ENCODE results near the gene SLC35D1. TPM values are rescaled to one million over a fixed set of nuclear protein-coding genes. Genes with fewer than 3 reads are reported as not detected.

Gene SLC35D1
- total and polyA plus RNA-seq, 2 experiments from 2014 or later = 9.1 to 14.9 TPM

DNA sequence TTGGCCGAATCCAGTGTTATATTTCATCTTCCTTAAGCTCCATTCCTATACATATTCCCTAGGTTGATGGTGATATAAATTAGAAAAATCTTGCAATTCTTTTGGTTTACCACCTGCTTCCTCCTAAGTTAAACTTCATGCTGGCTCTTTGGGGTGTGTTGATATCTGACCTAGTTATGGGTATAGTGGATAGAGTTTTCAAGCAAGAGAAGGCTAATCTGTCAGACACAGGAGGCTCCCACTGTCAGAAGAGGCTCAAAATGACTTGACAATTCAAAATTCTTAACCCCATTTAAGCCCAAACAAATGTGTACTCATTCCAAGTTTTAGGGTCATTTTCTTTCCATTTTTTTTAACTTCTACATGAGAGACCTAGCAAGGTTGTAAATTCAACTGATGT is 8.5 kb upstream of the SLC35D1 start:
- no peaks in the 10 kb centered on the region for H3K9me2 ChIP-seq (ENCODE audit: insufficient read depth)
- no peak overlapping the region for H3K4me2 ChIP-seq (ENCODE audit: unreplicated experiment)
- no peaks in the 10 kb centered on the region for H3K36me3 ChIP-seq (ENCODE audit: low read depth)
- no peak overlapping the region for H2AFZ ChIP-seq
- H3K27ac ChIP-seq = no peak overlapping the region
- in situ Hi-C loops (cut with MboI) = no loop called here
- 93 to 100% methylated on average over 1 of the region's 1 CpG for WGBS, 2 experiments (ENCODE audit: low coverage in 1 of 2, low lambda C conversion rate in 2 of 2, missing lambda C conversion rate in 2 of 2)
- H3F3A ChIP-seq (ENCODE audit: insufficient read depth) = peaks cover 33% of the 10 kb centered on the region
- H3K4me3 ChIP-seq = no peak overlapping the region
- peaks cover 30% of the 10 kb centered on the region for H3K4me1 ChIP-seq (ENCODE audit: insufficient read depth)
- no peak for TF ChIP-seq EZH2 (IDR thresholded peaks at IDR 0.05; ENCODE audit: insufficient read depth, poor library complexity, severe bottlenecking)
- TF ChIP-seq EZH2phosphoT487 (IDR thresholded peaks at IDR 0.05; ENCODE audit: insufficient read depth, low read depth) = no peak
- no peak for DNase-seq
- no peaks in the 10 kb centered on the region for H4K20me1 ChIP-seq (ENCODE audit: insufficient read depth)
- no peaks in the 10 kb centered on the region for H3K9me3 ChIP-seq (ENCODE audit: low read depth)
- no peak overlapping the region for H3K9ac ChIP-seq
- no peaks in the 10 kb centered on the region for H3K27me3 ChIP-seq (replicated peaks; ENCODE audit: insufficient read depth)
- no peaks in the 10 kb centered on the region for H3K79me2 ChIP-seq (ENCODE audit: insufficient read depth)

DNA sequence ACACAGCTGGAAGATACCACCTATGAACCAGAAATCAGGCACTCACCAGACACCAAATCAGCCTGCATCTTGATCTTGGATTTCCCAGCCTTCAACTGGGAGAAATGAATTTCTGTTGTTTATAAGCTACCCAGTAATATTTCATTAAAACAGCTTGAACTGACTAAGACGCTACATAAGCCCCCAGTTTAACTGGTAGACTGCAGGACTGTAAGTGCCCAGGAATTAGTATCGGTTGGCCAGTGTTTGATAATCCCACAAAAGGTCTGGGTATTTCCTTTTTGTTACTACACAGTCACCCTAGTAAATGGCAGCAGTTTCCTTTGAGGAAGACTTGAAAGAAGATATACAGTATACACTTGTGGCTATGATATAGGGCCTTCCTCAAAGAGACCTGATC is 7.3 kb upstream of the SLC35D1 start:
- Histone ChIP-seq H3K4me2 (ENCODE audit: unreplicated experiment) (no peak overlapping the region), H3K36me3 (ENCODE audit: low read depth) (no peaks in the 10 kb centered on the region), H3F3A (ENCODE audit: insufficient read depth) (peaks cover 33% of the 10 kb centered on the region), H3K9me2 (ENCODE audit: insufficient read depth) (no peaks in the 10 kb centered on the region), H3K27me3 (replicated peaks; ENCODE audit: insufficient read depth) (no peaks in the 10 kb centered on the region), H3K79me2 (ENCODE audit: insufficient read depth) (no peaks in the 10 kb centered on the region), H4K20me1 (ENCODE audit: insufficient read depth) (no peaks in the 10 kb centered on the region), H2AFZ (no peak overlapping the region), H3K9ac (no peak overlapping the region), H3K4me3 (no peak overlapping the region), H3K9me3 (ENCODE audit: low read depth) (no peaks in the 10 kb centered on the region), H3K4me1 (ENCODE audit: insufficient read depth) (peaks cover 30% of the 10 kb centered on the region), H3K27ac (peak overlapping the region; percentile 37; the same call in 1 of the 2 replicates)
- TF ChIP-seq EZH2phosphoT487 (IDR thresholded peaks at IDR 0.05; ENCODE audit: insufficient read depth, low read depth) (no peak), EZH2 (IDR thresholded peaks at IDR 0.05; ENCODE audit: insufficient read depth, poor library complexity, severe bottlenecking) (no peak)
- no peak for DNase-seq
- in situ Hi-C loops (cut with MboI) = no loop called here
- WGBS, 2 experiments (ENCODE audit: low coverage in 1 of 2, low lambda C conversion rate in 2 of 2, missing lambda C conversion rate in 2 of 2) = 91 to 94% methylated on average over 2 of the region's 2 CpGs

DNA sequence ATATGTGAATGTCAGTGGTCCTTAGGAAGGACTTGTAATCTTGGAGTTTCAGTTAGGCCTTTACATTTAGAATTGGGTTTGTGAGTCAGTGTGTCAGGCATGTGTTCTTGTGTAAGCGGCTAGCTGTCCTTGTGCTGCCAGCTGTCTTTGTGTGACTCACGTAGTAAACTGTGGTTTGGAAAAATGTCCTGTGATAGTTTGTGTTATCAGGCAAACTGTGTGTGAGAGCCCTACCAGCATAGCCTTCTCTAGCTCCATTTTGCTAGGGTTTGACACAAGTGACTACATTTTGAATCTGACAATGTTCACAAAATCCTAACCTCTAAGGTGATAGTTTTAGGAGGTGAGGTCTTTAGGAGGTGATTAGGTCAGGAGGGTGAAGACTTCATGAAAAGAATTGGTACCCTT is 6.9 kb upstream of the SLC35D1 start:
- Histone ChIP-seq H3K79me2 (ENCODE audit: insufficient read depth) (no peaks in the 10 kb centered on the region), H3K9me3 (ENCODE audit: low read depth) (no peaks in the 10 kb centered on the region), H3K27me3 (replicated peaks; ENCODE audit: insufficient read depth) (no peaks in the 10 kb centered on the region), H3K4me1 (ENCODE audit: insufficient read depth) (peaks cover 30% of the 10 kb centered on the region), H2AFZ (no peak overlapping the region), H3K9ac (no peak overlapping the region), H3K9me2 (ENCODE audit: insufficient read depth) (no peaks in the 10 kb centered on the region), H3K4me3 (no peak overlapping the region), H3F3A (ENCODE audit: insufficient read depth) (peaks cover 33% of the 10 kb centered on the region), H4K20me1 (ENCODE audit: insufficient read depth) (no peaks in the 10 kb centered on the region), H3K36me3 (ENCODE audit: low read depth) (no peaks in the 10 kb centered on the region), H3K4me2 (ENCODE audit: unreplicated experiment) (peak overlapping the region; percentile 48), H3K27ac (peak overlapping the region; percentile 42)
- in situ Hi-C loops (cut with MboI) = no loop called here
- peak; percentile 97 for DNase-seq
- WGBS, 2 experiments (ENCODE audit: low coverage in 1 of 2, low lambda C conversion rate in 2 of 2, missing lambda C conversion rate in 2 of 2) = 0% methylated on average over 2 of the region's 2 CpGs
- no peak for TF ChIP-seq EZH2 (IDR thresholded peaks at IDR 0.05; ENCODE audit: insufficient read depth, poor library complexity, severe bottlenecking)
- TF ChIP-seq EZH2phosphoT487 (IDR thresholded peaks at IDR 0.05; ENCODE audit: insufficient read depth, low read depth) = no peak

DNA sequence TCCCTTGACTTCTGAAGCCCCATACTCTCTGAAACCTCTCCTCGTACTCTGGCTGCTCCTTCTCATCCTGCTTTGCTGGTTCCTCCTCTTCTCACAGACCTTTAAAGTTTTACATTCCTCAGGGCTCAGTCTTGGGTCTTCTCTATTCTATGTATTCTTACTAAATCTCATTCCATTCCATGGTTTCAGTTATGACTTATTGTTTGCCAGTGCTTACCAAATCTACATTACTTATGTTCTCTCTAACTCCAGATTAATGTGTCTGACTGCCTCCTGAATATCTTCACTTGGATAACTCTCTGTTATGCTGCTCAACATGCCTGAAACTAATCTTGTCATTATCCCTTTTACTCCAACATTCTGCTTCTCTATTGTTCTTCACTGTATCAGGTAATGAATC is 5.4 kb upstream of the SLC35D1 start:
- Histone ChIP-seq H3K4me1 (ENCODE audit: insufficient read depth) (peaks cover 30% of the 10 kb centered on the region), H4K20me1 (ENCODE audit: insufficient read depth) (no peaks in the 10 kb centered on the region), H3K4me3 (no peak overlapping the region), H3K9me2 (ENCODE audit: insufficient read depth) (no peaks in the 10 kb centered on the region), H3K27ac (peak overlapping the region; percentile 18; the same call in 1 of the 2 replicates), H3F3A (ENCODE audit: insufficient read depth) (peaks cover 33% of the 10 kb centered on the region), H2AFZ (peak overlapping the region; percentile 26; the same call in 1 of the 2 replicates), H3K27me3 (replicated peaks; ENCODE audit: insufficient read depth) (no peaks in the 10 kb centered on the region), H3K79me2 (ENCODE audit: insufficient read depth) (no peaks in the 10 kb centered on the region), H3K4me2 (ENCODE audit: unreplicated experiment) (peak overlapping the region; percentile 48), H3K9me3 (ENCODE audit: low read depth) (no peaks in the 10 kb centered on the region), H3K9ac (no peak overlapping the region), H3K36me3 (ENCODE audit: low read depth) (no peaks in the 10 kb centered on the region)
- 93 to 97% methylated on average over 1 of the region's 1 CpG for WGBS, 2 experiments (ENCODE audit: low coverage in 1 of 2, low lambda C conversion rate in 2 of 2, missing lambda C conversion rate in 2 of 2)
- in situ Hi-C loops (cut with MboI) = no loop called here
- TF ChIP-seq EZH2phosphoT487 (IDR thresholded peaks at IDR 0.05; ENCODE audit: insufficient read depth, low read depth) (no peak), EZH2 (IDR thresholded peaks at IDR 0.05; ENCODE audit: insufficient read depth, poor library complexity, severe bottlenecking) (no peak)
- DNase-seq = peak; percentile 42

GRCh38 chr1:67058761-67059160 is 4.8 kb upstream of the SLC35D1 start:
- Histone ChIP-seq H3K4me1 (ENCODE audit: insufficient read depth) (peaks cover 30% of the 10 kb centered on the region), H3K36me3 (ENCODE audit: low read depth) (no peaks in the 10 kb centered on the region), H3K4me2 (ENCODE audit: unreplicated experiment) (peak overlapping the region; percentile 48), H3K4me3 (no peak overlapping the region), H4K20me1 (ENCODE audit: insufficient read depth) (no peaks in the 10 kb centered on the region), H3K9me2 (ENCODE audit: insufficient read depth) (no peaks in the 10 kb centered on the region), H3K79me2 (ENCODE audit: insufficient read depth) (no peaks in the 10 kb centered on the region), H3K9me3 (ENCODE audit: low read depth) (no peaks in the 10 kb centered on the region), H3K27me3 (replicated peaks; ENCODE audit: insufficient read depth) (no peaks in the 10 kb centered on the region), H2AFZ (peak overlapping the region; percentile 26; the same call in 1 of the 2 replicates), H3F3A (ENCODE audit: insufficient read depth) (peaks cover 33% of the 10 kb centered on the region), H3K27ac (peak overlapping the region; percentile 18; the same call in 1 of the 2 replicates), H3K9ac (no peak overlapping the region)
- in situ Hi-C loops (cut with MboI) = no loop called here
- DNase-seq = peak; percentile 33
- TF ChIP-seq EZH2phosphoT487 (IDR thresholded peaks at IDR 0.05; ENCODE audit: insufficient read depth, low read depth) (no peak), EZH2 (IDR thresholded peaks at IDR 0.05; ENCODE audit: insufficient read depth, poor library complexity, severe bottlenecking) (no peak)
- 56 to 57% methylated on average over 3 of the region's 3 CpGs for WGBS, 2 experiments (ENCODE audit: low coverage in 1 of 2, low lambda C conversion rate in 2 of 2, missing lambda C conversion rate in 2 of 2)
